Measurements from ENCODE around the gene WFS1.

- no peak for TF ChIP-seq HMGXB4 (CRISPR knock-in tag; IDR thresholded peaks at IDR 0.05; ENCODE audit: borderline replicate concordance in 1 of 2, low read depth in 1 of 2)
- TF ChIP-seq RAD51 (IDR thresholded peaks at IDR 0.05; ENCODE audit: borderline replicate concordance): no peak
- TF ChIP-seq SETDB1 (CRISPR knock-in tag; IDR thresholded peaks at IDR 0.05; ENCODE audit: borderline replicate concordance): no peak
- no peak for TF ChIP-seq RAD21 (CRISPR knock-in tag; IDR thresholded peaks at IDR 0.05)
- TF ChIP-seq FOXK2 (IDR thresholded peaks at IDR 0.05): no peak
- TF ChIP-seq EZH2 (conservative IDR thresholded peaks at IDR 0.05; ENCODE audit: low read depth, low read length): no peak
Observed at GRCh38 chr4:6282314-6282771, 12.7 kb downstream of the WFS1 start.
